Activated T-cell treated with anti-CD3 and anti-CD28 coated beads for 4 hours (primary cell): ENCODE results near the gene BOLA2.
"Not testable (repeated sequence)": the region's sequence is repeated elsewhere in the genome, so short reads cannot be mapped to it uniquely, and the experiment has no call there.

Source experiments
- DNase-seq: peaks from one replicate; pipeline ENCODE4 v3.0.0-alpha.2; 2020

BOLA2 gene

DNA sequence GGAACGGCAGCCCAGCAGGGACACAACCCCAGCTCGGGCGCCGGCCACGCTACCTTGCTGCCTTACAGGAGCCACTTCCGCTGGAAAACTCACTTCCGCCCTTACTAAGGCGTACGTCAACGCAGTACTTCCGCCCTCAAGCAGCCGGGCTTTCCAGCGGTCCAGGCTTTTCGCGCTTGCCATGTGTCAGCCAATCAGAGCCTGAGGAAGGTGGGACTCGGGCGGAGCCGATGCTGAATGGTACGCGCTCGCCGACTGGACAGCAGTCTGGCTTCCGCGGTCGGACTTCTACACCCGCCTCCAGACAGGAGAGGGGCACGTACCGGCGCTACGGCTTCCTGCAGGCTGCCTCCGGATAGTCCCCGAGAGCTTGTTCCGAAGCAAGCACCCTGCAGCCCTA lies at the start of gene BOLA2, which contains the start of gene SLX1B:
Gene BOLA2, minus strand, starts transcription at position 83 of the 400 bp plus-strand sequence. CDS start 98 bp downstream, outside the sequence.
Gene SLX1B, plus strand, starts transcription at position 265 of the 400 bp plus-strand sequence.
- not testable (repeated sequence) for DNase-seq

DNA sequence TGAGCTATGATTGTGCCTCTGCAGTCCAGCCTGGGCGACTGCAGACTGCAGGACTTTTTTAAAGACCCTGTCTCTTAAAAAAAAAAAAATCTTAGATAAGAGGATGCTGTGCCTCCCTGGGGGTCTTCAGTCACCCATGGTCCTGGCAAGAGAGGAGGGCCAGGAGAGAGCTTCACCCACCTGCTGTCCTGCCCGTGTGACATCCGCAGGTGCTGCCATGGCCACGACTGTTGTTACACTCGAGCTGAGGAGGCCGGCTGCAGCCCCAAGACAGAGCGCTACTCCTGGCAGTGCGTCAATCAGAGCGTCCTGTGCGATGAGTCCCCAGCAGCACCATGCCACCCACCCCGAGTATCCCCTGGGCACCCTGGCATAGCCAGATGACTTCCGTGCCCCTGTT lies 28.1 kb upstream of the BOLA2 start:
- not testable (repeated sequence) for DNase-seq

DNA sequence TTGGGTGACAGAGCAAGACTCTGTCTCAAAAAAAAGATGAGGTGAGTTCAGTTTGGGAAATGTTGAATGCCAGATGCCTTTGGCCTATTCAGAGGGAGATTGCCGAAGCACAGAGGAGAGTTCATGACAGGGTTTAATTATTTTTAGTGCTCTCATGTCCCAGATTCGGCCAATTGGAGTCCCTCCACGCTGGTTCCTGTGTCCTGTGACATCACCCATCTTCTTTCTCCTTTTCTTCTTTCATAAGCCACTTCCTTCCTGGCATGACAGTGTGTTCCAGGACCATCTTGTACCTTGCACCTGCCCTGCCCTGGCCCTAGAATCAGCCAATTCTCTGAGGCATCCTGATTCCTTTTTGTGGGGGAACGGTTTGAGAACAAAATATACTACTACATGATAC lies 17.9 kb upstream of the BOLA2 start:
- not testable (repeated sequence) for DNase-seq

DNA sequence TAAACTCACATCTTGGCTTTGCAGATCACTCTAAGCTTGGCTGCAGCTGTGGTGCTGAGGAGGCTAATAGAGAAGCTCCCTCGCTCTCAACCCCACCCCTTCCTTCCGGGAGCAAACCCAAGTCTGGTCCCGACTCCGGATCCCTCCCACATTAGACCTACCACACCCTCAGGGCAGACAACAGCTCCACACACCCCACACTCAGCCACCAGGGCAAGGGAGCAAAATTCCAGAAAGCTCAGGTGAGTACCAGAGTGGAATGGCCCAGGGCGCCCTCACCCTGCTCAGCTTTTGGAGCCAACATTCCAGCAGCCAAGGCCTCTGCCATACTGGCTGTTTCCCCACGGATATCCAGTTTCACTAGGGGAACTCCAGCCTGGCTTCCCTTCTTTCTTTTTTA lies 15.5 kb upstream of the BOLA2 start:
- DNase-seq: peak; percentile 23

DNA sequence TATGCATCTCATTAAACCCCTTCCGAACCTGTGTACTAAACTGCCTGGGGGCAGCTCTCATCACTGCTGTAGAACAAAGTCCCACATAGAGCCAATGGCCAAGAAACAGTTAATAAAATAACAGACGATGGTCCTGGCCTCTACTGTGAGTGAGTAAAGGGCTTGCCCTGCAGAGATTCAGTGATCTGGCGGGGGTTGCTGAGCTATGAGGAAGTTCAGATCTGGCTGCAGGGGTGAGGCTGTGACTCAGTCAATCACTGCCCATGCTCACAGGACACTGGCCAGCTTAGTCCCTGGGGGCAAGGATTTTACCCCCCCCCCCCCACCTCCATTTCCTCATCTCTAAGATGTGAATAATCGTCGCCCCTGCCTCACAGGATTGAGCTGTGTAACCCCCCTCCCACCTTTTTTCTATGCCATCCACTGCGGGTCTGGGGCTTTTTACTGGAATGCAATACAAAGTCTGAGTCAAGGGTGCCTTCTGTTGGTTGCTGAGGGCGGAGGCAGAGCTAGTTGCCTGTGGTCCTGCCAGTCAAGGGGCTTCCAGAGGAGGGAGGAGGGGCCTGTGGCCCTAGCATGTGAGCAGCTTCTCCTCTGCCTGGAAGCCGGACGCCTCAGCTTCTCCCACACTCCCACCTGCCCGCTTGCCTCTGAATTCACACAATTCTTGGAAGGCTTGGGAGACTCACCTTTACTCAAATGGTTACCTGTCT lies 13.7 kb upstream of the BOLA2 start:
- not testable (repeated sequence) for DNase-seq

DNA sequence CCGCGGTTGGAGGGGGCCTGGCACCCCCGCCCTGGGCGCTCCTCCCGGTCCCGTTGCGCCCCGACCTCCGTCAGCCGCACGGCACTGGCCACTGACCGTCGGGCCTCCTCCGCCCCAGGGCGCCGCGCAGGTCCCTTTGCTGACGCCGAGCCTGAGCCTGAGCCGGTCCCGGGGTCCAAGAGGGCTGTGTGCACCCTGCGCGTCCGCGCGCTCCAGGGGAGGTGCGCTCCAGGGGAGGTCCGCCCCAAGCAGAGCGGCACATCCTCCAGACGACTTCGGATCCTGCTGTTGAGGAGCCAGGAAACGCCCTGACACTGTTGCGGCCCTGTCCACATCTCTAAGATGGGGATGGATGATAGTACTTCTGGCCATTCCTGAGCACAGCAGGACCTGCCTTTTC lies 12.8 kb upstream of the BOLA2 start:
- DNase-seq: not testable (repeated sequence)

DNA sequence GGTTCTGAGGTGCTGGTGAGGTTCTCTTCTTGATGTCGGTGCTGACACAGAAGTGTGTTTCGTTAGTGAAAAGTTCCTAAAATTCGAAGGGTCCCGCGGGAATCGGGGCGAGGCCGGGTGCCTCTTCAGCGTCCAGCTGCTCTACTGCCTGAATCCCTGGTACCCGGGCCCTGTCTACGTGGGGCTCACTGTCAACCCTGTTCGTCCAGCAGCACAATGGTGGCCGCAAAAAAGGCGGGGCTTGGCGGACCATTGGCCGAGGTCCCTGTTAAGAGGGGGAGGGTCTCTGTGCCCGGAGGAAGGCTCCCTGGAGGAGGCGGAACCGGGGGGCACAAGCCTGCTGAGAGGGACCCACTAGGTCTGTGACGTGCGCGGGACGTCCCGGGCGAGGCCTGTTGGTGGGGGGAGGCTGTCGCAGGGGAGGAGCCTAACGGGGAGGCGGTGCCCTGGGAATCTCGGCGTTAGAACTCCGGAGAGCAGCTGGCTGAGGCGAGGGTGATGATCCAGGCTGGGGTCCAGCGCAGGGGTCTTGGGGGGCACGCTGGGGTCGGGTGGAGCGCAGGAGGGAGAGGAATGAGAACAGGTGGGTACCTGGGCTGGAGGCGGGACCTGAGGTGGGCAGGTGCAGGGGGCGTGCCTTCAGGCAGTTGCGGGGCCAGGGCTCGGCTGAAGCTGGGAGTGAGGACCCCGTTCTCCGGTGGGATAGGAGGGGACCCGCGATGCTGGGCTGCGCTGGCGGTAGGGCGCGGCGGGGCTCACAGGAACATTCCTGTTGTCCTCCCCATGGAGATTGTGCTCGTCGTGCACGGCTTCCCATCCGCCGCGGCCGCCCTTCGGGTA lies 12.1 kb upstream of the BOLA2 start:
- not testable (repeated sequence) for DNase-seq

DNA sequence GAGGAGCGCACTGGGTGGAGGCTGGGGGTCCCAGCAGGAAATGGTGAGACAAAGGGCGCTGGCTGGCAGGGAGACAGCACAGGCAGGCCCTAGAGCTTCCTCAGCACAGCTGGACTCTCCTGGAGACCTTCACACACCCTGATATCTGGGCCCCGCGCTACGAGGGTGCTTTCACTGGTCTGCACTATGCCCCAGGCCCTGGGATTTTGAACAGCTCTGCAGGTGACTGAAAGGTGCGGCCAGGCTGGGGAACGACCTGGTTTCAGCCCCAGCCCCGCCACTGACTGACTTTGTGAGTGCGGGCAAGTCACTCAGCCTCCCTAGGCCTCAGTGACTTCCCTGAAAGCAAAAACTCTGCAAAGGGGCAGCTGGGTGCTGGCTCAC lies 6.5 kb upstream of the BOLA2 start:
- not testable (repeated sequence) for DNase-seq

DNA sequence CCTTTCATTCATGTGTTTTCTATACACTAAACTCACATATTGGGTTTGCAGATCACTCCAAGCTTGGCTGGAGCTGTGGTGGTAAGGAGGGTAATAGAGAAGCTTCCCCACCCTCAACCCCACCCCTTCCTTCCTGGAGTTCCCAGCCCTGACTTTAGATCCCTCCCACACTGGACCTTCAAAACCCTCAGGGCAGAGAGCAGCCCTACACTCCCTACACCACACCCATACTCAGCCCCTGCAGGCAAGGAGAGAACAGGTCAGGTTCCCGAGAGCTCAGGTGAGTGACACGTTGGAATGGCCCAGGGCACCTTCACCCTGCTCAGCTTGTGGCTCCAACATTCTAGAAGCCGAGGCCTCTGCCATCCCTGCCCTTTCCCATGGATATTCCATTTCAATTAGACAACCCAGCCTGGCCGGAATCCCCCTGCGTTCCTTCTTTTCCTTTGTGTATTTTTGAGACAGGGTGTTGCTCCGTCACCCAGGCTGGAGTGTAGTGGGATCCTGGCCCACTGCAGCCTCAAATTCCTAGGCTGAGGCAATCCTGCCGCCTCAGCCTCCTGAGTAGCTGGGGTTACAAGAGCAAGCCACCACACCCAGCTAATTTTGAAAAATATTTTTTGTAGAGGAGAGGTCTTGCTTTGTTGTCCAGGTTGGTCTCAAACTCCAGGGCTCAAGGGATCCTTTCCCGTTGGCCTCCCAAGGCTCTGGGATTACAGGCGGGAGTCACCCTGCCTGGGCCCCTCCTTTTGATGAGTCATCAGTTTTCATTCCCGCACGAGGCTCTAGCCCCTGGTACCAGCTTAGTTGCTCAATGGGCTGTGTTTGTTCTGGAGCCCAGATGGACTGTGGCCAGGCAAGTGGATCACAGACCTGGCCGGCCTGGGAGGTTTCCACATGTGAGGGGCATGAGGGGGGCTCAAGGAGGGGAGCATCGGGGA lies 5.8 kb upstream of the BOLA2 start, which contains the start of gene SULT1A4:
Gene SULT1A4, plus strand, starts transcription at position 208 of the 941 bp plus-strand sequence. CDS start 1,473 bp downstream, outside the sequence.
- not testable (repeated sequence) for DNase-seq

DNA sequence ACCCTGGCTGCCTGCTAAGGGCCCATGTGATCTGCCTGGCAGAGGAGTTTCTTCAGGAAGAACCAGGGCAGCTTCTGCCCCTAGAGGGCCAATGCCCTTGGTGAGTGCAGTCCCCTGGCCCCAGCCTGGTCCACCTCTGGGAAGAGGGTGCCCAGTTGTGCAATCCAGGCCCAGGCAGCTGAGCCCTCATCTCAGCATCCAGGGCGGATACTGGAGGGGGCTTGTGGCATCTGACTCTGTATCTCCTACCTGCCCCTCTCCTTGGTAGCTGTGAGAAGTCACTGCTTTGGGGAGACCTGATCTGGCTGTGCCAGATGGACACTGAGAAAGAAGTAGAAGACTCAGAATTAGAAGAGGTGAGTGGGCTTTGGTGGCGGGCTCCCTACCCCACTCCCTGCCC lies 3.5 kb upstream of the BOLA2 start:
- not testable (repeated sequence) for DNase-seq

DNA sequence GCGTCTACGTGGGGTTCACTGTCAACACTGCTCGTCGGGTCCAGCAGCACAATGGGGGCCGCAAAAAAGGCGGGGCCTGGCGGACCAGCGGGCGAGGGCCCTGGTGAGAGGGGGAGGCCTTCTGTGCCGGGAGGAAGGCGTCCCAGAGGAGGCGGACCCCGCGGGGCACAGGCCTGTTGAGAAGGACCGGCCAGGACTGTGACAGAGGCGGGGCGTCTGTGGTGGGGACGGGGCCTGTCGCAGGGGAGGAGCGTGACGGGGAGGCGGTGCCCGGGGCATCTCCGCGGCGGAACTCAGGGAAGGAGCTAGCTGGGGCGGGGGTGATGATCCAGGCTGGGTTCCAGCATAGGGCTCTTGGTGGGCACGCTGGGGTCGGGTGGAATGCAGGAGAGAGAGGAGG lies 677 bp upstream of the BOLA2 start:
- not testable (repeated sequence) for DNase-seq

DNA sequence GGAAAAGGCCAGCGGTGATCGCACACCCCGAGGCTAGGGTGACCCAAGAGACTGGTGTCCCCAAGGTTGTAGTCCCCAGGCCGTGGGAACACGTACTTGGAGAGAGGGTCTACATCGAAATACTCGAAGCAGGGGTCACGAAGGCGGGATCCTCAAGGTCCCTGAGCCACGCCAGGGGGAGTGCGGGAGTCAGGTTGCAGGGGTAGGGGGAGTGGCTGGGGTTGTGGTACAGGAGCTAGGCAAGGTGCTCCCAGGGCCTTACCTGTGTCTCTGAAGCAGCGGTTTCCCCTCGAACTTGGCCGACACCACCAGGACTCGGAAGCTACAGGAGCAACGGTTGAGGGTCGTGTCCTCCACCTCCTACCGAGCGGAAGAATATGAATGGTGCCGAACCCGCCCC lies 397 bp downstream of the BOLA2 start:
- not testable (repeated sequence) for DNase-seq

DNA sequence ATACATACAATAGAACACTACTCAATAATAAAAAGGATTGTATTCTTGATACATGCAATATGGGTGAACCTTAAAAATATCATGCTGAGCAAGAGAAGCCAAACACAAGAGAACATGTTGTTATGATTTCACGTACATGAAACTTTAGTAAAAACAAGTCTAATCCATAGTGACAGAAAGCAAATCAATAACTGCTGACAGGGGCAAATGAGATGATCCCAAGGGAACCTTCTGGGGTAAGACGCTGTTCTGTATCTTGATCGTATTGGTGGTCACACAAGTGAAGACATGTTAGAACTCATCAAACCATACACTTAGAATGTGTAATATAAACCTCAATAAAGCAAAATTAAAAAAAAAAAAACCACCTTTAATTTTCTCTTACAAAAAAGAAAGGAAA lies 28.8 kb downstream of the BOLA2 start:
- not testable (repeated sequence) for DNase-seq

DNA sequence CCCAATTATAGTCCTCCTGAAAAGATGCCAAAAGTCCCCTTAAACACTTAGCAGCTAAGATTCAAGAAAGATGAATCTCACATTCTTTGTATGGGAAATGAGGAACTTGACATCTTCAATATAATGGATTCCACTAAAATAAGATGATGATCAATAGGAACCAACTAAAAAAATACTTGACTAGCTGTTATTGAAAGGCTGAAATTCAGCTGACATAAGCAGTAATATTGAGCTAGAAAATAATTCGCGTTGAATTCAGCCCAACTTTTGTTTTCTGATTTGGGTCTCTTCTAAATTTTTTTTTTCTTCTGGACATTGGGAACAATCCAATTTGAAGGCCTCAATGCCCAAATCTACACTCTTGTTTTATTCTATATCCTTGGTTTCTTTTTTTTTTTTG lies 30.6 kb downstream of the BOLA2 start:
- DNase-seq: not testable (repeated sequence)

DNA sequence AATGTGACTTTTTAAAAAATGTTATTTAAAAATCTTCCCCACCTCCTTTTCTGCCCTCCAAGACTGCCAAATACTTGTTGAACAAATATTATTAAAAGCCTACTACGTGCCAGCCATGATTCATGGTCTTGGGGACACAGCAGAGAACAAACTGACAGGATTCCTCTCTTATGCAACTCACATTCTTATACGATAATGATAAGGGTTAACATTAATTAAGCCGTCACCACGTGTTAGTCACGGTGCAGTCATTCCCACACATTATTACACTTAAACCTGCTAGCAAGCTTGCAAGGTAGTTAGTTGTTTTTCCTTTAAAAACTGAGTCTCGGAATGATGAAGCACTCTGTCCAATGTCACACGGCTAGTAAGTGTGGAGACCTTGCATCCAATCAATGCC lies 48.9 kb downstream of the BOLA2 start:
- not testable (repeated sequence) for DNase-seq
